Gastrocnemius medialis (tissue), 4 donors: ENCODE data around the gene ARHGAP24. TPM values are rescaled to one million over a fixed set of nuclear protein-coding genes. Genes with fewer than 3 reads are reported as not detected.

ENCODE experiments used
- ATAC-seq, 2 donors: fragments of 150-250 bp; one replicate each; pipeline ENCODE4 v1.9.1; 2016
- DNase-seq, 2 donors: peaks; one replicate each; pipeline ENCODE4 v3.0.0-alpha.2; 2019
- H3K27ac ChIP-seq, 4 donors: fragments of 200-600 bp; sonication (generic); 1 replicate in 1 of 4; 2 replicates in 3 of 4; pipeline ENCODE4 v1.5.1; 2016 to 2018; ENCODE audit warnings: mild to moderate bottlenecking in 2 of 4, moderate library complexity in 1 of 4
- H3K27me3 ChIP-seq, 3 donors: fragments of 200-600 bp; sonication (generic) in 2 of 3; 1 replicate in 1 of 3; 2 replicates in 2 of 3; pipeline versions ENCODE4 v1.5.1 to v1.6.0; 2016 to 2019; ENCODE audit warnings: mild to moderate bottlenecking in 1 of 3, moderate library complexity in 1 of 3
- H3K36me3 ChIP-seq, 2 donors: fragments of 200-600 bp; sonication (generic) in 1 of 2; one replicate each; pipeline ENCODE4 v1.5.1; 2017 to 2018
- H3K4me1 ChIP-seq, 2 donors: fragments of 200-600 bp; sonication (generic) in 1 of 2; one replicate each; pipeline ENCODE4 v1.5.1; 2016 to 2017; ENCODE audit warnings: mild to moderate bottlenecking in 2 of 2
- H3K4me3 ChIP-seq, 4 donors: fragments of 200-600 bp; sonication (generic) in 3 of 4; 1 replicate in 1 of 4; 2 replicates in 3 of 4; pipeline ENCODE4 v1.5.1; 2016 to 2019; ENCODE audit warnings: mild to moderate bottlenecking in 2 of 4
- H3K9me3 ChIP-seq, 3 donors: fragments of 200-600 bp; sonication (generic) in 2 of 3; 1 replicate in 1 of 3; 2 replicates in 2 of 3; pipeline ENCODE4 v1.5.1; 2016 to 2019
- POLR2A ChIP-seq, 2 donors: fragments of 450-650 bp; IDR thresholded peaks; one replicate each; pipeline ENCODE4 v1.6.1; 2017; ENCODE audit warnings: antibody characterized with exemption in 2 of 2, mild to moderate bottlenecking in 2 of 2, moderate library complexity in 2 of 2
- in situ Hi-C, 4 donors: fragments of 200-750 bp; cut with MboI; loops; one replicate each; pipeline versions ENCODE4 v1.15.0 to v1.8.0; 2017; ENCODE audit warnings: low sequenced_read_pairs in 4 of 4
- intact Hi-C: fragments of 100-400 bp; cut with DNase I; formaldehyde crosslinking; loops from one replicate; pipeline ENCODE4 v1.15.1; 2023; ENCODE audit warnings: low total_unique reads
- total RNA-seq, 4 donors: library from RNA; depleted of rRNA; stranded (reverse); fragments of >200 nt; gene quantifications; one replicate each; pipeline versions ENCODE4 v1.1.0 to v1.2.3, GENCODE V29; 2016
- TF ChIP-seq, protein P1 (sequence below), 5 experiments: fragments of 450-650 bp in 3 of 5; fragments of 200-600 bp in 2 of 5; sonication (generic) in 2 of 5; IDR thresholded peaks in 4 of 5; conservative IDR thresholded peaks in 1 of 5; 1 replicate in 4 of 5; 2 replicates in 1 of 5; pipeline ENCODE4 v1.5.1; 2016 to 2019; ENCODE audit warnings: antibody characterized with exemption in 5 of 5, mild to moderate bottlenecking in 3 of 5, moderate library complexity in 3 of 5

ARHGAP24 gene
- total RNA-seq, 4 donors from 2014 or later, result 2.8 to 7.8 (median 5.3) TPM

GRCh38 chr4:85869181-85869580, 394.2 kb downstream of the ARHGAP24 start:
- H3K9me3 ChIP-seq, result no peaks in the 10 kb centered on the region
- H3K27ac ChIP-seq, result no peak overlapping the region
- H3K27me3 ChIP-seq, result no peaks in the 10 kb centered on the region
- peaks cover 0 to 25% of the 10 kb centered on the region in 2 donors for H3K4me1 ChIP-seq
- H3K4me3 ChIP-seq, result no peak overlapping the region
- intact Hi-C loops, result no loop called here
- in situ Hi-C loops, result no loop called here
- DNase-seq (no peak), ATAC-seq (no peak)
- TF ChIP-seq, protein P1, sequence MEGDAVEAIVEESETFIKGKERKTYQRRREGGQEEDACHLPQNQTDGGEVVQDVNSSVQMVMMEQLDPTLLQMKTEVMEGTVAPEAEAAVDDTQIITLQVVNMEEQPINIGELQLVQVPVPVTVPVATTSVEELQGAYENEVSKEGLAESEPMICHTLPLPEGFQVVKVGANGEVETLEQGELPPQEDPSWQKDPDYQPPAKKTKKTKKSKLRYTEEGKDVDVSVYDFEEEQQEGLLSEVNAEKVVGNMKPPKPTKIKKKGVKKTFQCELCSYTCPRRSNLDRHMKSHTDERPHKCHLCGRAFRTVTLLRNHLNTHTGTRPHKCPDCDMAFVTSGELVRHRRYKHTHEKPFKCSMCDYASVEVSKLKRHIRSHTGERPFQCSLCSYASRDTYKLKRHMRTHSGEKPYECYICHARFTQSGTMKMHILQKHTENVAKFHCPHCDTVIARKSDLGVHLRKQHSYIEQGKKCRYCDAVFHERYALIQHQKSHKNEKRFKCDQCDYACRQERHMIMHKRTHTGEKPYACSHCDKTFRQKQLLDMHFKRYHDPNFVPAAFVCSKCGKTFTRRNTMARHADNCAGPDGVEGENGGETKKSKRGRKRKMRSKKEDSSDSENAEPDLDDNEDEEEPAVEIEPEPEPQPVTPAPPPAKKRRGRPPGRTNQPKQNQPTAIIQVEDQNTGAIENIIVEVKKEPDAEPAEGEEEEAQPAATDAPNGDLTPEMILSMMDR (IDR thresholded peaks at IDR 0.05 in 4 of 5, conservative IDR thresholded peaks at IDR 0.05 in 1 of 5), result no peak
- TF ChIP-seq POLR2A (IDR thresholded peaks at IDR 0.05), result no peak
- no peaks in the 10 kb centered on the region for H3K36me3 ChIP-seq

- in situ Hi-C loops, result no loop called here
These were observed 395.5 kb downstream of the ARHGAP24 start for GRCh38 chr4:85870298-85871083.

GRCh38 chr4:85873566-85873965, 398.6 kb downstream of the ARHGAP24 start:
- peak overlapping the region in 3 of 4 donors; percentile 15 to 58 (median 28) for H3K27ac ChIP-seq
- H3K36me3 ChIP-seq, result no peaks in the 10 kb centered on the region
- peaks cover 0 to 14% of the 10 kb centered on the region in 2 donors for H3K4me1 ChIP-seq
- DNase-seq, result no peak
- no peaks in the 10 kb centered on the region for H3K27me3 ChIP-seq
- no peak overlapping the region for H3K4me3 ChIP-seq
- TF ChIP-seq POLR2A (IDR thresholded peaks at IDR 0.05), result no peak
- TF ChIP-seq, protein P1 (IDR thresholded peaks at IDR 0.05 in 4 of 5, conservative IDR thresholded peaks at IDR 0.05 in 1 of 5), result no peak
- peak in 1 of 2 donors; percentile 81 for ATAC-seq
- in situ Hi-C loops, result no loop called here
- intact Hi-C loops, result loop anchor here (5.0 kb wide), 1 partner anchor 46 kb away; no protein-coding TSS in a partner anchor
- no peaks in the 10 kb centered on the region for H3K9me3 ChIP-seq

More at GRCh38 chr4:85870298-85871083, 395.5 kb downstream of the ARHGAP24 start:
- TF ChIP-seq, protein P1 (IDR thresholded peaks at IDR 0.05 in 4 of 5, conservative IDR thresholded peaks at IDR 0.05 in 1 of 5), result no peak
- TF ChIP-seq POLR2A (IDR thresholded peaks at IDR 0.05), result no peak
- Histone ChIP-seq H3K27ac (no peak overlapping the region), H3K4me1 (peaks cover 0 to 28% of the 10 kb centered on the region in 2 donors), H3K36me3 (no peaks in the 10 kb centered on the region), H3K4me3 (no peak overlapping the region), H3K9me3 (no peaks in the 10 kb centered on the region), H3K27me3 (no peaks in the 10 kb centered on the region)
- no peak for ATAC-seq
- DNase-seq, result no peak
- intact Hi-C loops, result loop anchor here (5.0 kb wide), 1 partner anchor 43 kb away; no protein-coding TSS in a partner anchor

DNA sequence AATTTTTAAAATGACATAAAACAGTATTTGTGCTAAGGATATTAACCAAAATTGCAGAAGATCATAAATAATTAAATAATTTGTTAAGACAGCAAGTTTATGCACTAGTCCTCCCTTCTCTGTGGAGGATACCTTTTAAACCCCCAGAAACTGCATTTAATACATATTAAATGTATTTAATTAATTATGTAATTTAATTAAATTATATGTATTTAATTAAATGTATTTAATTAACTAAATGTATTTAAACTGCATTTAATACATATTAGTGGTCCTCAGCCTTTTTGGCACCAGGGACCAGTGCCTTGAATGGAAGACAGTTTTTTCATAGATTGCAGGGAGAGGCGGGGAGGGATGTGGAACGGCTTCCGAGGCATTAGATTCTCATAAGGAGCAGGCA, 404.6 kb downstream of the ARHGAP24 start:
- no peaks in the 10 kb centered on the region for H3K9me3 ChIP-seq
- no peaks in the 10 kb centered on the region for H3K27me3 ChIP-seq
- H3K4me3 ChIP-seq, result no peak overlapping the region
- H3K4me1 ChIP-seq, result no peaks in the 10 kb centered on the region
- H3K27ac ChIP-seq, result no peak overlapping the region
- no peaks in the 10 kb centered on the region for H3K36me3 ChIP-seq
- ATAC-seq, result no peak
- intact Hi-C loops (no loop called here), in situ Hi-C loops (no loop called here)
- no peak for TF ChIP-seq POLR2A (IDR thresholded peaks at IDR 0.05)
- TF ChIP-seq, protein P1 (IDR thresholded peaks at IDR 0.05 in 4 of 5, conservative IDR thresholded peaks at IDR 0.05 in 1 of 5), result no peak
- no peak for DNase-seq
